ENCODE results near the gene CEP164.

Gene CEP164

GRCh38 chr11:117366875-117367274 is 39.2 kb downstream of the CEP164 start:
- ChIA-PET CTCF (interaction anchor here (0.8 to 1.5 kb wide), 3 partner anchors 10 to 16 kb away, joined by 3 read pairs; no protein-coding TSS in a partner anchor), POLR2A (no interaction called here)
- DNase-seq (ENCODE audit: extremely low spot score) = no peak
- no peak for TF ChIP-seq CTCF (IDR thresholded peaks at IDR 0.05; ENCODE audit: control extremely low read depth, extremely low read depth, low read depth, missing control alignments)

- ChIA-PET POLR2A (no interaction called here), CTCF (interaction anchor here (0.6 to 0.7 kb wide), 2 partner anchors 12 to 249 kb away, joined by 3 read pairs; no protein-coding TSS in a partner anchor)
- DNase-seq (ENCODE audit: extremely low spot score) = no peak
- TF ChIP-seq CTCF (IDR thresholded peaks at IDR 0.05; ENCODE audit: control extremely low read depth, extremely low read depth, low read depth, missing control alignments) = no peak
These were observed 41.9 kb downstream of the CEP164 start for GRCh38 chr11:117369534-117369933.

- DNase-seq (ENCODE audit: extremely low spot score) = no peak
- no peak for TF ChIP-seq CTCF (IDR thresholded peaks at IDR 0.05; ENCODE audit: control extremely low read depth, extremely low read depth, low read depth, missing control alignments)
- POLR2A ChIA-PET = no interaction called here
- CTCF ChIA-PET = no interaction called here
These were observed 43.8 kb downstream of the CEP164 start for GRCh38 chr11:117371453-117371852.

GRCh38 chr11:117374316-117375055 is 46.8 kb downstream of the CEP164 start:
- ChIA-PET POLR2A (no interaction called here), CTCF (interaction anchor here (0.7 to 1.4 kb wide), 4 partner anchors 9 to 148 kb away, joined by 3 read pairs; no protein-coding TSS in a partner anchor)
- DNase-seq (ENCODE audit: extremely low spot score) = no peak
- TF ChIP-seq CTCF (IDR thresholded peaks at IDR 0.05; ENCODE audit: control extremely low read depth, extremely low read depth, low read depth, missing control alignments) = no peak

GRCh38 chr11:117375960-117376359 is 48.3 kb downstream of the CEP164 start:
- ChIA-PET POLR2A (no interaction called here), CTCF (interaction anchor here (1.0 to 2.2 kb wide), 2 partner anchors 9 to 50 kb away, joined by 3 to 6 read pairs; no protein-coding TSS in a partner anchor)
- no peak for TF ChIP-seq CTCF (IDR thresholded peaks at IDR 0.05; ENCODE audit: control extremely low read depth, extremely low read depth, low read depth, missing control alignments)
- no peak for DNase-seq (ENCODE audit: extremely low spot score)

GRCh38 chr11:117376517-117376916 is 48.9 kb downstream of the CEP164 start:
- CTCF ChIA-PET = interaction anchor here (1.0 to 2.2 kb wide), 2 partner anchors 9 to 50 kb away, joined by 3 to 6 read pairs; no protein-coding TSS in a partner anchor
- POLR2A ChIA-PET = no interaction called here

More at GRCh38 chr11:117376517-117376916, 48.9 kb downstream of the CEP164 start:
- TF ChIP-seq CTCF (IDR thresholded peaks at IDR 0.05; ENCODE audit: control extremely low read depth, extremely low read depth, low read depth, missing control alignments) = no peak
- DNase-seq (ENCODE audit: extremely low spot score) = no peak
